ENCODE data around the gene NDUFA8.
"Not testable (repeated sequence)": the region's sequence is repeated elsewhere in the genome, so short reads cannot be mapped to it uniquely, and the experiment has no call there.

The NDUFA8 gene

GRCh38 chr9:122120316-122121071 lies 39.1 kb downstream of the NDUFA8 start:
- no peak for DNase-seq (ENCODE audit: low read depth)

GRCh38 chr9:122119721-122120120 lies 39.9 kb downstream of the NDUFA8 start:
- no peak for DNase-seq (ENCODE audit: low read depth)

DNA sequence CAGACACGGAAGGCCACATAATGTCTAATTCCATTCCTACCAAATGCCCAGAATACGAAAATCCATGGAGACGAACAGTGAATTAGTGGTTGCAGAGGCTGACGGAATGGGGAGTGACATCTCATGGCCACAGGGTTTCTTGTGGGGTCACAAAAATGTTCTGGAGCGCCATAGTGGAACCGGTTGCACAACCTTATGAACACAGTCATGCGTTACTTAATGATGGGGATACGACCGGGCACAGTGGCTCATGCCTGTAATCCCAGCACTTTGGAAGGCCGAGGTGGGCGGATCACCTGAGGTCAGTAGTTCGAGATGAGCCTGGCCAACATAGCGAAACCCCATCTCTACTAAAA lies 40.4 kb downstream of the NDUFA8 start:
- no peak for DNase-seq (ENCODE audit: low read depth)

DNA sequence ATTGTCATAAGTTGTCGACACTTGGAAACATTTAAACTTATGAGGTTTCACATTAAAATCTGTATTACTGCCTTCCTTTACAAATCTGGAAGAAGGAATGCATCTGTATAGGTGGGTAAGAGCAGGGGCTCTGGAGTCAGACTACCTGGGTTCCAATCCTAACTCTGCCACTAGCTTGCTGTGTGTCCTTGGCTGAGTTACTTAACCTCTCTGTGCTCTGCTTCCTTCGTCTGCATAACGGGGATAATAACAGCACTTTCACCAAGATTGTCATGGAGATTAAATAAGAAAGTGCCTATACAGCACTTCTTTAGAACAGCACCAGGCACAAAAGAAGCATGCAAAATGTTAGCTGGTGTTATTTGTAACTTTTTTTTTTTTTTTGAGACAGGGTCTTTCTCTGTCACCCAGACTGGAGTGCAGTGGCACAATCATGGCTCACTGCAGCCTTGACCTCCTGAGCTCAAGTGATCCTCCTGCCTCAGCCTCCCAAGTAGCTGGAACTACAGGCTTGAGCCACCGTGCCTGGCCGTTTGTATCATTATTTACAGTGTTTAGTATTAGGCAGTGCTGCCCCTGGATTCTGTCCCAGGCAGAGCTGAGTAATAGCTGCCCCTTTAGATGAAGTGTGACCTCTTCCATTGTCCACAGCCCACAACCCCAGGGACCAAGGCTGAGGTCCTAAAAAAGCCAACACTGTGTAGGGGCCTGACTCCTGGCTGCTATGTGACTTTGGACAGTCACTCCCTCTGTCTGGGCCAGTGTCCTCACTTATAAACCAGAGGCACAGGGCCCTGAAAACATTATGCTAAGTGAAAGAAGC lies 41.0 kb downstream of the NDUFA8 start:
- no peak for DNase-seq (ENCODE audit: low read depth)

DNA sequence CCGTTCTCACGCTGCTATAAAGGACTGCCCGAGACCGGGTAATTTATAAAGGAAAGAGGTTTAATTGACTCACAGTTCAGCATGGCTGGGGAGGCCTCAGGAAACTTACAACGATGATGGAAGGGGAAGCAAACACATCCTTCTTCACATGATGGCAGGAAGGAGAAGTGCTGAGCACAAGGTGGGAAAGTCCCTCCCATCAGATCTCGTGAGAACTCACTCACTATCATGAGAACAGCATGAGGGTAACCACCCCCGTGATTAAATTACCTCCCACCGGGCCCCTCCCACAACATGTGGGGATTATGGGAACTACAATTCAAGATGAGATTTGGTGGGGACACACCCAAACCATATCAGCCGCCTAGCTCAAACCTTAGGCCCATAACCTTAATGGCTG lies 42.3 kb downstream of the NDUFA8 start:
- not testable (repeated sequence) for DNase-seq (ENCODE audit: low read depth)

GRCh38 chr9:122116448-122117173 lies 43.0 kb downstream of the NDUFA8 start:
- no peak for DNase-seq (ENCODE audit: low read depth)

GRCh38 chr9:122116040-122116439 lies 43.5 kb downstream of the NDUFA8 start:
- DNase-seq (ENCODE audit: low read depth) = no peak

DNA sequence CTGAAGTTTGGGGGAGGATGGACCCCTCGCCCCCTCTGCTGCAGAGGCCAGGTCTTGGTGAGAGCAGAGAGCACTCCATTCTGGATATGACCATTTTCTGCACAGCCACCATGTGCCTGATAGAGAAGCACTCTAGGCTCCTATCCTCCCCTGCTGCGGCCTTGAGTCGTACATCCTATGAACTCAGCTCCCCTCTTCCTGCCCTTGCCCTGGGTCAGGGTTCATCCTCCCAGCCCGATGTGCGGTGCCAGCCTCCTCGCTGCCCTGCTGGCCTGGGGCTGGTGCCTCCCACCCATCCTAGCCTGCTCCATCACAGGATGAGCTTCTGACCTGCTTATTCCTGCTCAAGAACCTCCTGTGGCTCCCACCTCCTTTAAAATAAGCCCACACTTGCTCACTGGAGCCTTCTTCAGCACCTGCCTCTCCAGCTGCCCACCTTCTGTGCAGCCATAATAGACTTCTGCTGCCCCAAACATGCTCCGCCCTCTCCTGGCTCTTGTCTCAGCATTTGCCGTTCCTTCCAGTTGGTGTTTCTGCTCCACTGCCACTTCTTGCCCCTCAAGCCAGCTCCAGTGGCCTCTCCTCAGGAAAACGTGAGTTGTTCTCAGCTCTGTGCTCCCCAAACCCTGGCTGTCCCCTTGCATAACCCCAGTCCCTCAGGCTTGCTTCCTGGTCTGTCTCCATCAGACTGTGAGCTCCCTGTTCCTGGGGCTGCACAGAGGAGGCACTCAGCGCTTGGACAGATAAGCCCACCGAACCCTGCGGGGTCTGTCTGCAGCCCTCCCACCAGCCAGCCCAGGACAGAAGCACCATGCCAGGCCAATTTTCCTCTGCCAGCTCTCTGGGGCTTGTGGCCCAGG lies 44.2 kb downstream of the NDUFA8 start:
- no peak for DNase-seq (ENCODE audit: low read depth)

- no peak for DNase-seq (ENCODE audit: low read depth)
Observed at GRCh38 chr9:122113574-122113973, 46.0 kb downstream of the NDUFA8 start.

- DNase-seq (ENCODE audit: low read depth) = no peak
Observed at GRCh38 chr9:122112238-122112637, 47.3 kb downstream of the NDUFA8 start.

DNA sequence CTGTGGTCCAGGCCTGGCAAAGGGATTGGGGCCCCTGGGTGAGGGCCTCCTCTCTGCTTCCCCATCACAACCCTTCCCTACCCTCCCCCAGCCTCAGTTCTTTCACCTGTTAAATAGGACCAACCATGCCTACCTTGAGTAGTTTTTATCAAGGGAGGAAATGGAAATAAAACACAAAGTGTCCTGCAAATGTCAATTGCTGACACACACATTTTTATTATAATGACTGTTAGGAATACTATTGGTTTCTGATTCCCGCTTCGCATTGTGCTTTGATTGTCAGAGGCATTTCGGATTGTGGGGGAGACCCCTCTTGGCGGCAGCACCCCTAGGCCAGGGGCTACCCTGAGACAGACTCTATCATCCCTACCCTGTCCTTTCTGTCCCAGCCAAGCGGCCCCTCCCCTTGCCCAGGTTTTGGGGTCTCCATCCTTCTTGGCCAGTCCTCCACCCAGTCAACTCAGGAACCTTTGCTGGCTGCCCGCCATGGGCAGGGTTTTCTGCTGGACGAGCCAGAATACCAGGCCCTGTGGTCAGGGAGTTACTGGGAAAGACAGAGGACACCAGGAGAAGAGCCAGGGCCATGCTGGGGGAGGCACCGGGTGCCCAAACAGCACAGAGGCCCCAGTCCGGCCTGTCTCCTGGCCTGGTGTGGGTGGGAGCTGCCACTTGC lies 48.0 kb downstream of the NDUFA8 start:
- no peak for DNase-seq (ENCODE audit: low read depth)

DNA sequence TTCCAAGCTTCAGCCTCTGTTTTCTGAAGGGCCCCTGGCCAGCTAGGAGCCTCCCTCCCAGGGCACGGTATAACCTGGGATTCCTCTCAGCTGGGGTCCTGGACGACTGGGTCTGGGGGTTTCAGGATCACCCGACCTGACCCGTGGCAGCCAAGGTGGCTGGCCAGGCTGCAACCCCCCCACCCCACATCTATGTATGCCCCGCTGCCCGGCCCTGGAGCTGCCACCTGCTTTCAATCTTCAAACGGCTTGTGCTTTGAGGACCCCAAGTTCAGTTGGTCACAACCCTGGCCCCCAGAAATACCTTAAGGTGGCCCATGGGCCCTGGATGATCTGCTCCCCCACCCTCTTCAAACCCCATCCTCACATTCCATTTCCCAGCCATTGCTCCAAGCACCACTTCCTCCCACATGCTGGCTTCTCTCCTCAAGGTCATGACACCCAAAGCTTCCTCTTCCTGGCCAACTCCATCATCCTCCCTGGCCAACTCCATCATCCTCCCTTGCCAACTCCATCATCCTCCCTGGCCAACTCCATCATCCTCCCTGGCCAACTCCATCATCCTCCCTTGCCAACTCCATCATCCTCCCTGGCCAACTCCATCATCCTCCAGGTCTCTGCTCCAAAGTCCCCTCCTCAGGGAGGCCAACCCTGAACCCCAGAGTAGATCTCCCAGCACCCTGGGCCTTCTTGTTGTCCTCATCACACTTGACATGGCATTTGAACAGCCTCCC lies 49.3 kb downstream of the NDUFA8 start:
- no peak for DNase-seq (ENCODE audit: low read depth)

GRCh38 chr9:122109035-122109813 lies 50.4 kb downstream of the NDUFA8 start:
- DNase-seq (ENCODE audit: low read depth) = no peak

DNA sequence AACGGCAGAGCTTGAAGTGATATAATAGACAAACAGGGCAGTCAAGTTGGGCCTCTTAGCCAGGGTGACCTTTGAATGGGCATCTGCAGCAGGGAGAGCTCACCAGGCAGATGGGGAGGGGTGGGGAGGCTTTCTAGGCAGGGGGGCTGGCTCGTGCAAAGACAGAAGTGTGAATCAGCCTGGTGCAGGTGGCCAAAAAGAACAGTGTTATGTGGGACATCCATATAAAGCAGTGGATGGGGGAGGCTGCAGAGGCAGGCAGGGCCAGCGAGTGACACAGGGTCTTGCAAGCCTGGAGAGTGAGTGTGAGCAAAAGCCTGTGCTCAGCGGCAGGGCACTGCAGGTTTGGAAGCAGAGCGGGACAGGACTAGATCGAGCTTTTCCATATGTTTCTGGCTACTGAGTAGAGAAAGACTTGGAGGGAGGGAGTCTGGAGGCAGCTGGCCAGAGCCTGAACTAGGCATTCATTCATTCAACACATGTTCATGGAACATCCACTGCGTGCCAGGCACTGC lies 52.2 kb downstream of the NDUFA8 start:
- DNase-seq (ENCODE audit: low read depth) = no peak

- DNase-seq (ENCODE audit: low read depth) = no peak
Observed at GRCh38 chr9:122106576-122106975, 53.0 kb downstream of the NDUFA8 start.

GRCh38 chr9:122103985-122104384 lies 55.6 kb downstream of the NDUFA8 start:
- DNase-seq (ENCODE audit: low read depth) = no peak

DNA sequence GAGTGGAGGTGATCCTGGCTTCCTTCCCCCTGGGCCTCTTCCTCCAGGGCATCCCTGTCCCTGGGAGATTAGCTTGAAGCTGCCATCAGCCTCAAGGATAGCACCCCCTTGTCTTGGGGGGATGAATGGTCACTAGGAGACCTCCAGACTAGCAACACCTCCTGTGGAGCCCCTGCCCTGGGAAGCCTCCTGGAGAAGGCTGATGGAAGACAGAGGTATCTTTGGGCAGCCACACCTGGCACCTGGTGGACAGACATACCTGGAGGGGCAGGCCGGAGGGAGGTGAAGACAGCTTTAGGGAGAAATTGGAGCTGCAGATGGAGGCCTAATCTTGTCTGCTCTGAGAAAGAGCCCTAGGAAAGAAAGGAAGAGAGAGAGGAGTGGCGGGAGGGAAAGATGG lies 57.4 kb downstream of the NDUFA8 start:
- DNase-seq (ENCODE audit: low read depth) = no peak

DNA sequence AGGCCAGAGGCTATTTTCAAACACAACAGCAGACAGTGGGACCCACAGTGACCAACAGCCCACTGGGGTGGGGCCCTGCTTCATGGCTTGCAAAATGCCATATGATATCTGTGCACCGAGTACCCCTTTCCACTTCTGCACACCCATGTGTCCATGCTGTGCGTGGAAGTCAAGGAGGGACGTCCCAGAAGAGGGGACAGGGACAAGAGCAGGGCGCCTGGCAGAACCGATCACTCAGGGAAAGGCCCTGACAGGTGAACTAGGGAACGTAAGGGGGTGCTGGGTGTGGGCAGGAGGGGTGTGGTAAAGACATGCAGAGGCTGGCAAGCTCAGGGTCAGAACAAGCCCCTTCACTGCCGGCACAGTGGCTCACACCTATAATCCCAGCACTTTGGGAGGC lies 58.8 kb downstream of the NDUFA8 start:
- no peak for DNase-seq (ENCODE audit: low read depth)

DNA sequence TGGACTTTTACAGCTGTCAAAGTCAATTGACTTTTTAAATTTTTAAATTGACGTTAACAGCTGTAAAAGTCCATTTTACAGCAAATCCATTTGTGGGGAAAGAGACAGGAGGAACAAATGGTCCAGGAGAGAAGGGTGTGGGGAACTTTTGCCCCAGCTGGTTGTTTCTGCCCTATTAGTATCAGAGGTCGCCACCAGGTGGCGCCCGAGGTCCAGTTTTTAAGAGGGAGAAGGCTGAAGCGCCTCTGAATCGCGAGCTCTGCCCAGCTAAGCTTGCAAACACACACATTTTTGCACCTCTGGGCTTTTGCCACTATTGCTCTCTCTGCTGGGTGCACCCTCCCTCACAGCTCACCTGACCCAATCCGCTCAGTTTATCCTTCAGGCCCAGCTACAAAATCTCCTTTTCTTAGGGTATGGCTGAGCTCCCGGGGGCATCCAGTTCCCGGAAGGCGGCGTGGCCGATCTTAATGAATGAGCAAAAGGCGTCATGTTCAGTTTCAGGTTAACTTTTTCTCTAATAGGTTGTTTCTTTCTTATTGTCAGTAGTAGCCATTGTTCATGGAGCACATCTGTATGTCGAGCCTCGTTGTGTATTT lies 60.2 kb downstream of the NDUFA8 start:
- peak; percentile 55 for DNase-seq (ENCODE audit: low read depth)
